ENCODE data around the gene PLCB1.
"Not testable (repeated sequence)": the region's sequence is repeated elsewhere in the genome, so short reads cannot be mapped to it uniquely, and the experiment has no call there.

GRCh38 chr20:8159217-8159616, 27.2 kb downstream of the PLCB1 start:
- not testable (repeated sequence) for TF ChIP-seq EZH2 (IDR thresholded peaks at IDR 0.05; ENCODE audit: borderline replicate concordance, low read depth, low read length, poor library complexity, severe bottlenecking); CTCF (conservative IDR thresholded peaks at IDR 0.05; ENCODE audit: low read depth, low read length)
